Measurements from ENCODE around the gene OR6X1. TPM values are rescaled to one million over a fixed set of nuclear protein-coding genes. Genes with fewer than 3 reads are reported as not detected.
"Not testable (repeated sequence)": the region's sequence is repeated elsewhere in the genome, so short reads cannot be mapped to it uniquely, and the experiment has no call there.

OR6X1 gene
- polyA plus RNA-seq, 4 donors = not detected

DNA sequence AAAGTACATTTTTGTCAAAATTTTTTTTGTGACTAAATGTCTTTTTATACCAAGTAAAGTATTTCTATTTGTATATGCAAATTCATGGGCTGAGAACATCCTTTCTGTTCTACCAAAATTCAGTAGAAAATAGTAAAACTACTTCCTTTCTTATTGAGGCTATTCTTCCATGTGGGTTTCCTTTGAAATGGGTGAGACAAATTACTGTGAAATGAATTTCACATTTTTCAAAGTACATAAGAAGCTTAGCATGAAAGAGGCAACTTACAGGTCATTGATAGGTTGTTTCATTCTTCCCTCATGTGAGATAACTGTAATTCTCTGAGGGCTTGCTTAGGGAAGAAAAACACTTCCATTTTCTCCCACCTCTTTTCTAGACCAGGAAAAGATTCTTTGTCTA, 1.0 kb upstream of the OR6X1 start:
- no peak for DNase-seq (ENCODE audit: low read depth in 4 of 4, low spot score in 3 of 4)

- DNase-seq (ENCODE audit: low read depth in 4 of 4, low spot score in 3 of 4) = no peak
Observed at GRCh38 chr11:123753110-123753509, 1.2 kb downstream of the OR6X1 start.

DNA sequence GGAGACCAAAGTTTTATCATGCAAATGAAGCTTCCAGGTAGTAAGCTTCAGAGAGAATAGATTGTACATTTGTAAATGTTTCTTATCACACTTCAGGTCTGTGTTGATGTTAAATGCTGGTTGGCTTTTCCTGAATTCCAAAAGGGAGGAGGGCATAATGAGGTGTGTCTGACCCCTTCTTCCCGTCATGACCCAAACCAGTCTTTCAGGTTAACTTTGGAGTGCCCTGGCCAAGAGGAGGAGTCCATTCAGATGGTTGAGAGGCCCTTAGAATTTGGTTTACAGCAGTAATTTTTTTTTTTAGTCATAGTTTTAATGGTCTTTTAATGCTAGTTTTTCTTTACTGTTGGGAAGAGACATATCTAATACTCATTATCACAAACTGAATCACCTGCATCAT, 2.5 kb downstream of the OR6X1 start:
- no peak for DNase-seq (ENCODE audit: low read depth in 4 of 4, low spot score in 3 of 4)

DNA sequence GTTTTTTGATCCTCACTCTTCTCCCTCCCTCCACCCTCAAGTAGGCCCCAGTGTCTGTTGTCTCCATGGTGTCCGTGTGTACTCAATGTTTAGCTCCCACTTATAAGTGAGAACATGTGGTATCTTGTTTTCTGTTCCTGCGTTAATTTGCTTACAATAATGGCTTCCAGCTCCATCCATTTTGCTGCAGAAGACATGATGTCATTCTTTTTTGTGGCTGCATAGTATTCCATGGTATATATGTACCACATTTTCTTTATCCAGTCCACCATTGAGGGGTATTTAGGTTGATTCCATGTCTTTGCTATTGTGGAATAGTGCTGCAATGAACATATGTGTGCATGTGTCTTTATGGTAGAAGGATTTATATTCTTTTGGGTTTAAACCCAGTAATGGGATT, 6.0 kb downstream of the OR6X1 start:
- not testable (repeated sequence) for DNase-seq (ENCODE audit: low read depth in 4 of 4, low spot score in 3 of 4)

GRCh38 chr11:123745764-123746451, 8.4 kb downstream of the OR6X1 start:
- DNase-seq (ENCODE audit: low read depth in 4 of 4, low spot score in 3 of 4) = no peak

DNA sequence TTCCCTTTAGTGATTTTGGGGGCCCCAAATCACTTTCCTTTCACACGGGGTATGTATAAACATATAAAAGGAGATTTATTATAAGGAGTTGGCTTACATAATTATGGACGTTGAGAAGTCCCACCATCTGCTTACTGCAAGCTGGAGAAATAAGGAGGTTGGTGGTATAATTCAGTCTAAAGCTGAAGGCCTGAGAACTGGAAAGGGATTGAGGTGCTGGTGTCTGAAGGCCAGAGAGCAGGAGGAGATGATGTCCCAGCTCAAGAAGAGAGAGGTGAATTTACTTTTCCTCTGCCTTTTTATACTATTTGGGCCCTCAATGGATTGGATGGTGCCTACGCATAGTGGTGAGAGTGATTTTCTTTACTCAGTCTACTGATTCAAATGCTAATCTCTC, 11.6 kb downstream of the OR6X1 start:
- no peak for DNase-seq (ENCODE audit: low read depth in 4 of 4, low spot score in 3 of 4)

DNA sequence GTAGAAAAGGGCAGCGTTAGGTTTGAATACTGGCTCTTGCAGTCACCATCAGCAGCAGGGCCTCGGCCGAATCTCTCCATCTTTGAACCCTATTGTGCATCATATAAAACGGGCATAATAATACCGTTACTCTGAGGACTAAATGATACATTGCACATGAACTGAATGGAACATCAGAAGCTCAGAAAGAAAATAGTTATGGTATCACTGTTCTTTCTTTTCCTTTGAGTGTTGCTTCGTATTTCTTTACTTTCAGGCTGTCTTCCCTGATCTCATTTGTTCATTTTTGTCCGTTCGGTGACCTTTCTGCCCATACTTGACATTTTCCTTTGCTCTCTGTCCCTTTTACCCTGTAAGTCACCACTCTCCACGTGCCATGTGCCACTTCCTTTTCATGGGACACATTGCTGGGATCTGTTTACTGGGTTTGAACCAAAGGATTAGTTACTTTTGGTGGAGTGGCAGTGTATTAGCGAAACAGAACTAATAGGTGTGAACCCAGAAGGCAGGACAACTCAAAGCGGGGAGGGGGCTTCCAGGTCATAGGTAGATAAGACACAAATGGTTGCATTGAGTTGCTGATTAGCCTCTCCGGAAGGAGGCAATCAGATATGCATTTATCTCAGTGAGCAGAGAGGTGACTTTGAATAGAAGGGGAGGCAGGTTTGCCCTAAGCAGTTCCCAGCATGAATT, 12.1 kb downstream of the OR6X1 start:
- DNase-seq (ENCODE audit: low read depth in 4 of 4, low spot score in 3 of 4) = no peak

DNA sequence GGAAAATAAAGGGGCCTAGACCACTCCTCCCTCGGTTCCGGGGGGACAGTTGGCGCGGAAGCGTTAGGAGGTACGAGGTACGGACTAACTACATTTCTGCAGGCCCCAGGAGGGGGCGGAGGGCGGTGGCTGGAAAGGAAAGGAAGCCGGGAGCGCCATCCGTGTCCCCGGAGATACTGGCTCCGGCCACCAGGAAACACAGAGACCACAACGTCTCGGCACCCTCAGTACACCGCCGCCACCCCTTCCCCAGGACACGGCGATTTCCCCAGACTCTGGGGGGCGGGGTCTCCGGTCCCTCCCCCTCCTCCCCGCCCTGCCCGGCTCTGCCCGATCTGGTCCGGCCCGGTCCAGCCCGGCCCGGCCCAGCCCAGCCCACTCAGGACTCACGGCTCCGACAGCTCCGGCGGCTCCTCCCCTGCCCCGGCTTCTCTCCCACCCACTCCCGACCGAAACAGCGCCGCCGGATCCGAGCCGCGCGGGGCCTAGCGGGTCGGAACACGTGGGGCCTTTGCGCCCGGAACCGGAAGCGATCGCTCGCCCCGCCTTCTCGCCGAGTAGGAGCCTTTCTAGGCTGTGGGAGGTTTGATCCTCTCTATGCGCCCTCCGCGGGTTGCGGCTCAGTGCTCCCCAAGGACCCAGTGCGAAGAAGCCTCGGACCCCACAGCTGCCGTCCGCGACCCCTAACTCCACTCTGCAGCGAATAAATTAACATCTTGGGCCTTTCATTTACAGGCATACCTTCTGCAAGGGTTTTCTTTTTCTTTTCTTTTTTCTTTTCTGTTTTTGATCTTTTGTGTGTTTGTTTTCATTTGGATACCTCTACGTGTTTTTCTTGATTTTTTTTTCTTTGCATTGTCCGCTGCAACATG, 12.9 kb downstream of the OR6X1 start, which contains the start of gene ZNF202:
Gene ZNF202 (minus strand): TSS at position 502 of the 872 bp plus-strand sequence. CDS start 10,772 bp downstream, outside the sequence.
- peak; percentile 80 to 86 (median 82) for DNase-seq (ENCODE audit: low read depth in 4 of 4, low spot score in 3 of 4)

- no peak for DNase-seq (ENCODE audit: low read depth in 4 of 4, low spot score in 3 of 4)
Observed at GRCh38 chr11:123740787-123741158, 13.5 kb downstream of the OR6X1 start.

GRCh38 chr11:123738374-123738773, 15.9 kb downstream of the OR6X1 start:
- DNase-seq (ENCODE audit: low read depth in 4 of 4, low spot score in 3 of 4) = no peak

- DNase-seq (ENCODE audit: low read depth in 4 of 4, low spot score in 3 of 4) = no peak
Observed at GRCh38 chr11:123736769-123737168, 17.5 kb downstream of the OR6X1 start.

DNA sequence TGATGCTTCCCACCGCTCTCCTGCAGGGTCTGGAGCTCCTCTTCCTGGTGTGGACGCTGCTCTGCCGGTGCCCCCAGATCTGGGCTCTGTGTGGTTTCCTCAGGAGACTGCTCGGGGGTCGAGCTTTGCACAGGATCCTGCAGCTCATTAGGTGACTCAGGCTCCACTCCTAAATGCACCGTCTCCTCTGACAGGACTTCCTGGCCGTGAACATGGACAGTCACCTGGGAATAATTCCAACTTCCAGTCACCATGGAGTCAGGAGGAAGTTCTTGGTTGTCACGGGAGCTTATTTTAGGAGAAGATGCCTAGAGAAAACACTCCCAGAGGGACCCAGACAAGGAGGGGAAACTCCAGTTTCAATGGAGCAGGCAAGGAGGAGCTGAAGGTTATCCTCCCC, 24.7 kb downstream of the OR6X1 start:
- no peak for DNase-seq (ENCODE audit: low read depth in 4 of 4, low spot score in 3 of 4)

DNA sequence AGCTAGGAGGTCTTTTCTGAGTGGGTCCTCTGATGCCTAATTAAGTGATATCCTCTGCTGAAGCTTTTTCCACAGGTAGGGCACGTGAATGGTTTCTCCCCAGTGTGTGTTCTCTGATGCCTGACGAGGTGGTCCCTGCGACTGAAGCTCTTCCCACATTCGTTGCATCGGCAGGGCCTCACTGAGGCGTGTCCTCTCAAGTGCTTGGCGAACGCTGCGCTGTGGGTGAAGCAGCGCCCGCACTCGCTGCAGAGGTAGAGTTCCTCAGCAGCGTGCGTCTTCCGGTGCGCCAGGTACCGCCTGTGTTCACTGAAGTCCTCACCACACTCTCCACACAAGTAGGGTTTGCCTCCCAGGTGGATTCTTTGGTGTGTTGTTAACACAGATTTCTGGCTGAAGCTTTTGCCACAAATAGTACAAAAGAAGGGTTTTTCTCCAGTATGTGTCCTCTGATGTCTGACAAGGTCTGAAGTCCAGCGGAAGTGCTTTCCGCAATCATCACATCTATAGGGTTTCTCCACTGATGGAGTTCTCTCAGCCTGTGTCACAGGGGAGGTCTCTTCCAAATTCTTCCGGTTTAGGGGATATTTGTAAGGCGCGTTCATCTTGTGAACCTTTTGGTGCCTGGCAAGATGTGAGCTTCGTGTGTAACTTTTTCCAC, 28.2 kb downstream of the OR6X1 start:
- no peak for DNase-seq (ENCODE audit: low read depth in 4 of 4, low spot score in 3 of 4)

GRCh38 chr11:123719452-123719851, 34.9 kb downstream of the OR6X1 start:
- no peak for DNase-seq (ENCODE audit: low read depth in 4 of 4, low spot score in 3 of 4)

GRCh38 chr11:123718469-123718868, 35.8 kb downstream of the OR6X1 start:
- no peak for DNase-seq (ENCODE audit: low read depth in 4 of 4, low spot score in 3 of 4)

DNA sequence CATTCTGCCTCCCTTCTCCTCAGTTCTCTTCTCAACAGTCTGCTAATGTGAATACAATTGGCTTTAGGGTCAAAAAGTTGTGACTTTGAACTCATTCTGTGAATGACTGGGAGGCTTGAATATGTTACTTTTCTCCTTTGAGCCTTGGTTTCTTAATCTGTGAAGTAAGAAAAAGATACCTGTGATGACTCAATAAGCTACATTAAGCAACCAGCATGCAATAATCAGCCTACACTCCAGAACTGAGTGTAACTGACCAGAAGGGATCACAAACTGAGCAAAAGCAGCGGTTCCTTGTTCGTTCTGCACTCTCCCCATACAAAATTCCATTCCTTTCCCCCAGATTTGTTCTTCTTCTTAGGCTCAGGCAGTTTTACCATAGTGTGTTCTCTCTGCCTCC, 36.3 kb downstream of the OR6X1 start:
- DNase-seq (ENCODE audit: low read depth in 4 of 4, low spot score in 3 of 4) = no peak

DNA sequence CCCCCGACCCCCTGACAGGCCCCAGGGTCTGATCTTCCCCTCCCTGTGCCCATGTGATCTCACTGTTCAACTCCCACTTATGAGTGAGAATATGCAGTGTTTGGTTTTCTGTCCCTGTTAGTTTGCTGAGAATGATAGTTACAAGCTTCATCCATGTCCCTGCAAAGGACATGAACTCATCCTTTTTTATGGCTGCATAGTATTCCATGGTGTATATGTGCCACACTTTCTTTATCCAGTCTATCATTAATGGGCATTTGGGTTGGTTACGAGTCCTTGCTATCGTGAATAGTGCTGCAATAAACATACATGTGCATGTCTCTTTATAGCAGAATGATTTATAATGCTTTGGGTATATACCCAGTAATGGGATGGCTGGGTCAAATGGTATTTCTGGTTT, 41.7 kb downstream of the OR6X1 start:
- not testable (repeated sequence) for DNase-seq (ENCODE audit: low read depth in 4 of 4, low spot score in 3 of 4)

DNA sequence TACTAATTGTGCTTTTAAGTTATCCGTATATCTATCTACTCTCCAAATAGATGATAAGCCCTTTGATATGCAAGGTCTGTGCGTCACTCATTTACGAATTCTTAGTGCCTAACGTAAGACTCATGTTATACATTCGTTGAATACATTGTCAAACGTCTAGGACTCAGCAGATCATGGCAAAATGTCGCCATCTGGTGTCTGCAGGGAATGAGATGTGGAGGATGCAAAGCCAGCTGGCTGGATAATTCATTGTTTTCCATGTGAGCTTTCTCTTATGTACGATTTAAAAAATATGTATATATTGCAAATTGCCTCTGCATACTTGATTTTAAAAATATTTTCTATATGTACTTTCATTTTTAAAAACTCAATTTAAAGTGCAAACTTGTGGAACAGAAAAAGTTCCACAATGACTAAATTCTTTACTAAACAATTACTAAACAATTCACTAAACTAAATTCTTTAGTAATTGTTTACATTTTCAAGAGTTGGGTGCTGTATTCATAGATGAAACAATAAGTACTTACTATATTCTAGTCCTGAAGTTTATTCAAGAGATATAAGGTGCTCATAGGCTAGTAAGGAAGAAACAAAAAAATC, 46.6 kb downstream of the OR6X1 start:
- DNase-seq (ENCODE audit: low read depth in 4 of 4, low spot score in 3 of 4) = peak; percentile 47 to 70 (median 58)

- DNase-seq (ENCODE audit: low read depth in 4 of 4, low spot score in 3 of 4) = no peak
Observed at GRCh38 chr11:123707206-123707605, 47.1 kb downstream of the OR6X1 start.

DNA sequence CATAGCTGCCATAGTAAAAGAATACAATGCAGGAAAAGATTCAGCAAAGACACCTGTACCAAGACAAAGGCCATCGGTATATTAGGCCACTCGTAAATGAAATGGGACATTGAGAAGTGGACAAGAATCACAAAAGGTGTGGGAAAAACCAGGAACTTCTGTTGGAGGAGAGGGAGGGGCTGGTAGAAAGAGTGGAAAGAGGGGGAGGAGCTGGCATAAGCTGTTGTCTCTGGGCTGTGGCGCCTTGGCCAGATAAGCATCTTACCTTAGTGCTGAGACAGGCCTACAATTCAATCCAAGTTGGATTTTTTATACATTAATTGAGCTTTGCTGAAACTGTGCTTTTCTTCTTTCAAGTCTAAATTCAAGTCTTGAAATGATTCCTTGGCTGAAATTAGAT, 50.0 kb downstream of the OR6X1 start:
- no peak for DNase-seq (ENCODE audit: low read depth in 4 of 4, low spot score in 3 of 4)
